Kidney epithelial cell (primary cell): ENCODE data around the gene OPRL1. TPM values are rescaled to one million over a fixed set of nuclear protein-coding genes. Genes with fewer than 3 reads are reported as not detected.

Experiments used
- DNase-seq: peaks from one replicate; pipeline ENCODE4 v3.0.0-alpha.2; 2010; ENCODE audit warnings: low read depth
- H3K27me3 ChIP-seq: 2 replicates; pipeline ENCODE4 v1.6.0; 2011; ENCODE audit warnings: low read length; ENCODE audit not compliant: control insufficient read depth, insufficient read depth
- H3K36me3 ChIP-seq: 2 replicates; pipeline ENCODE4 v1.5.1; 2011; ENCODE audit warnings: low read length; ENCODE audit not compliant: control insufficient read depth, insufficient read depth
- H3K4me3 ChIP-seq: 2 replicates; pipeline ENCODE4 v1.5.1; 2011; ENCODE audit warnings: low read depth, mild to moderate bottlenecking, control low read depth, low read length
- CTCF ChIP-seq: IDR thresholded peaks from 2 replicates; pipeline ENCODE4 v1.5.1; 2011; ENCODE audit warnings: mild to moderate bottlenecking, moderate library complexity, low read length, control low read depth, inconsistent platforms; ENCODE audit not compliant: insufficient read depth, poor library complexity, severe bottlenecking
- total RNA-seq: library from RNA; depleted of rRNA; stranded (reverse); fragments of >200 nt; gene quantifications from 2 replicates; pipeline ENCODE4 v1.2.3, GENCODE V29; 2015

OPRL1 gene
- total RNA-seq, 1 donor from 2014 or later, result 0.21 TPM

GRCh38 chr20:64108731-64109681 is 29.1 kb downstream of the OPRL1 start:
- DNase-seq, result no peak
- H3K27me3 ChIP-seq, result peaks cover 16% of the 10 kb centered on the region
- no peaks in the 10 kb centered on the region for H3K36me3 ChIP-seq
- no peak overlapping the region for H3K4me3 ChIP-seq
- TF ChIP-seq CTCF, result no peak

GRCh38 chr20:64109831-64110391 is 30.0 kb downstream of the OPRL1 start:
- H3K27me3 ChIP-seq, result peaks cover 15% of the 10 kb centered on the region
- TF ChIP-seq CTCF, result no peak
- no peak for DNase-seq

GRCh38 chr20:64110411-64111068 is 30.7 kb downstream of the OPRL1 start:
- DNase-seq, result no peak
- Histone ChIP-seq H3K4me3 (no peak overlapping the region), H3K36me3 (no peaks in the 10 kb centered on the region), H3K27me3 (peaks cover 16% of the 10 kb centered on the region)
- TF ChIP-seq CTCF, result no peak

More at GRCh38 chr20:64109831-64110391, 30.0 kb downstream of the OPRL1 start:
- Histone ChIP-seq H3K36me3 (no peaks in the 10 kb centered on the region), H3K4me3 (no peak overlapping the region)

- Histone ChIP-seq H3K4me3 (no peak overlapping the region), H3K27me3 (peaks cover 20% of the 10 kb centered on the region), H3K36me3 (no peaks in the 10 kb centered on the region)
- no peak for DNase-seq
- no peak for TF ChIP-seq CTCF
Observed at GRCh38 chr20:64111841-64112641, 32.2 kb downstream of the OPRL1 start.

- no peak for DNase-seq
- TF ChIP-seq CTCF, result no peak
Observed at GRCh38 chr20:64112691-64113443, 33.0 kb downstream of the OPRL1 start.

More at GRCh38 chr20:64112691-64113443, 33.0 kb downstream of the OPRL1 start:
- no peak overlapping the region for H3K4me3 ChIP-seq
- no peaks in the 10 kb centered on the region for H3K36me3 ChIP-seq
- H3K27me3 ChIP-seq, result peaks cover 16% of the 10 kb centered on the region
